Stimulated activated CD8-positive, alpha-beta memory T cell treated with anti-CD3 and anti-CD28 coated beads, Interleukin-2, amount 100 ng/mL, for 1 hour (primary cell): ENCODE results near the gene B3GNT3.

Experiments used
- DNase-seq, 2 donors: peaks; one replicate each; pipeline ENCODE4 v3.0.0-alpha.2; 2020; ENCODE audit warnings: low read depth in 2 of 2

B3GNT3 gene

DNA sequence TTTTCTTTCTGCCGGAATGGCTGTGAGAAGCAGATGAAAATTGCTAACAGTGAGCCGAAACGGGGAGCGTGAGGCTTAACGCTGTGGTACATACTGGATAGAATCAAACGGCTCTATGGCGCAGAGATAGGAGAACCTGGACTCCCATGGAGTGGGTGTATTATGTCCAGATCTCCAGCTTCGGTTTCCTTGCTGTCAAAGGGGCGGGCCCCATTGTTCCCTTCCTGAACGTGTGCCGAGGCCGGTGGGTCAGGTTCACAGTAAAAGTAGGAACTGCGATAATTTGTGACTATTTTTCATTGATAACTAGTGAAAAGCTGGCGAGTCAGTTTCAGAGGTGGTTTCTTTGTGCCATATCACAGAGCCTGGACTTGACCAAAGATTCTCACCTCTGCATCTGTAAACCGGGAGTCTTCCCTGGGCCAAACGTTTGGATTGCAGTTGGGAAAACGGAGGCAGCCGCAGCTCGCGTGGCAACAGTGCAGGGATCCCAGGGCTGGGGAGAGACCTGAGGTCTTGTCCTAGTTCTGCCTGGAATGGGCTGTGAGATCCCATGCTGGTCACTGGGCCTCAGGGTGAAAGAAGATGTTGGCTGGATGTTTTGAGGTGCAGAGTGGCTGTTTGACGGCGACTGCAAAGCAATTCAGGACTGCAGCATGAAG, 65.5 kb downstream of the B3GNT3 start:
- no peak for DNase-seq

DNA sequence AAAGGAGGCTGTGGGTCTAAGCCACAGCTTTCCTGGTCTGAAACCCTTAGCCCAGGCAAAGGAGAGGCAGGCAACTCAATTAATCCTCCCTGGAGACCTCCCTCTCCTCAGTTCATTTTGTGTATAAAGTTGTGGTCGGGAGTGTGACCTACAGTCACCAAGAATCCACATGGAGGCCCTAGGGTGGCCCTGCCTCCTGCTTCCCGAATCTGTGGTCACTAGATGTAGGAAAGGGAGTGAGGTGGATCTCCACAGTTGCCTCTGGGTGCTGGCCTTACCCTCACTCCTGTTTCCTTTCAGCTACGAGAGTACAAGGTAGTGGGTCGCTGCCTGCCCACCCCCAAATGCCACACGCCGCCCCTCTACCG, 66.0 kb downstream of the B3GNT3 start:
- DNase-seq: no peak

DNA sequence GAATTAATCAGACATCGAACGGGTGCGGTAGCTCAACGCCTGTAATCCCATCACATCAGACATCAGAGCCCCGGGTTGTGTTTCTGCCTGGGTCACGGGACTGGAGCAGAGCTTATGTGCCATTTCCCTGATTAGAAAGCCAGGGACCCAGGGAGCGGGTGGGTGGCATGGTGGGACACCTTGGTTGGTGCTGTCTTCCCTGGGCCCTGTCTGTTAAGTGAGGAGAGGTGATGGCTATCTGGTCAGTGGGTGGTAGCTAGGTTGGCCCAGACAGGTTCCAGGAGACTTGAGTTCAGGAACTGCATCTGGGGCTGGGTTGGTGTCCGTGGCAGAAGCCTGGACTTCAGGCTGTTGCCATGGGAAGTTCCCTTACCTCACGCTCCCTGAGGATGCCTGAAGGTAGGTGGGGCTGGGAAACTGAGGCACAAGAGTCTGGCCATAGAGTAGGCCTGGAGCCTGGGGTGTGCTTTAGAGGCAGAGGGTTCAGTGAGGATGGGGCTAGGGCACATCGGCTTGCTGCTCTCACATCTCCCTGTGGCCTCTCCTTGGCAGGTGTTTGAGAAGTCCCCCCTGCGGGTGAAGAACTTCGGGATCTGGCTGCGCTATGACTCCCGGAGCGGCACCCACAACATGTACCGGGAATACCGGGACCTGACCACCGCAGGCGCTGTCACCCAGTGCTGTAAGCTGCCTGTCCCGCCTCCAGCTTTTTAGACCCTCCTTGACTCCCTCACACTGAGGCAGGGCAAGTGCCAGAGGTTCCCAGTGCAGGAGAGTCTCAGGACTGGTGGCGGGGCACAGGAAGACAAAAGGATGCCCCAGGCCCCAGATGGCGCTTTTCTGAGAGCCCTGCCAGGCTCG, 66.8 kb downstream of the B3GNT3 start:
- DNase-seq: no peak

GRCh38 chr19:17862711-17863519, 68.0 kb downstream of the B3GNT3 start:
- DNase-seq: no peak
